K562 (cell line): ENCODE results near the gene PPP1CC. TPM values are rescaled to one million over a fixed set of nuclear protein-coding genes. Genes with fewer than 3 reads are reported as not detected.

Source experiments
- ATAC-seq: fragments of 200-7000 bp; cut with Tn5 transposase; 3 replicates; pipeline ENCODE4 v1.9.1; 2020; ENCODE audit warnings: moderate library complexity
- BruUV-seq: library from RNA; stranded (reverse); fragments of 400-500 nt; replicated peaks from 2 replicates; lab custom pipeline; 2021; lab: Mats Ljungman, UMichigan
- CTCF ChIA-PET: fragments of 300-600 bp; formaldehyde crosslinking; extraction: SDS; loops from one replicate; lab custom pipeline; 2021; ENCODE audit warnings: low intra/inter-chr PET ratio; lab: Yijun Ruan, JAX
- POLR2A ChIA-PET: fragments of 300-600, 350-650 bp; sonication (Branson Sonifier 250); formaldehyde crosslinking; extraction: SDS; loops from one replicate; lab custom pipeline; 2021; ENCODE audit warnings: antibody characterized with exemption, inconsistent platforms; lab: Yijun Ruan, JAX
- DNase-seq, 4 experiments: peaks; one replicate each; pipeline versions ENCODE4 v3.0.0 to v3.0.0-alpha.2; 2011 to 2018; ENCODE audit warnings: low spot score in 3 of 4, mixed read lengths in 3 of 4; ENCODE audit errors: extremely low read depth in 1 of 4
- FAIRE-seq: peaks from 2 replicates; lab custom pipeline; 2011; peaks lifted over from hg19 to GRCh38; lab: Jason Lieb, UNC
- H2AFZ ChIP-seq: 2 replicates; pipeline ENCODE4 v1.6.0; 2011; ENCODE audit warnings: low read depth, low read length, control low read depth, inconsistent platforms
- H3K27ac ChIP-seq: fragments of 200-600 bp; 3 replicates; pipeline ENCODE4 v1.8.0; 2011; ENCODE audit warnings: low read depth, mild to moderate bottlenecking, control low read depth, inconsistent platforms, low read length, moderate library complexity, mixed read lengths; ENCODE audit errors: extremely low read depth
- H3K27me3 ChIP-seq, 2 experiments: fragments of 300-600 bp in 1 of 2; 2 replicates in 1 of 2; 3 replicates in 1 of 2; pipeline versions ENCODE4 v1.6.0 to v1.8.0; 2011; ENCODE audit warnings: inconsistent platforms in 2 of 2, low read length in 2 of 2, mild to moderate bottlenecking in 1 of 2, mixed read lengths in 1 of 2, moderate library complexity in 1 of 2; ENCODE audit not compliant: control insufficient read depth in 2 of 2, insufficient read depth in 2 of 2
- H3K36me3 ChIP-seq: fragments of 300-600 bp; 3 replicates; pipeline ENCODE4 v1.8.0; 2011; ENCODE audit warnings: mild to moderate bottlenecking, low read length, inconsistent platforms; ENCODE audit not compliant: control insufficient read depth, insufficient read depth
- H3K4me1 ChIP-seq, 2 experiments: fragments of 200-600 bp in 1 of 2; replicated peaks in 1 of 2; 2 replicates in 1 of 2; 3 replicates in 1 of 2; pipeline versions ENCODE4 v1.5.1 to v1.8.0; 2011; ENCODE audit warnings: inconsistent platforms in 2 of 2, low read length in 2 of 2, mild to moderate bottlenecking in 1 of 2, mixed read lengths in 1 of 2, moderate library complexity in 1 of 2; ENCODE audit not compliant: control insufficient read depth in 2 of 2, insufficient read depth in 2 of 2
- H3K4me2 ChIP-seq: 2 replicates; pipeline ENCODE4 v1.6.1; 2011; ENCODE audit warnings: low read length, control low read depth, inconsistent platforms, mixed read lengths; ENCODE audit not compliant: insufficient read depth
- H3K4me3 ChIP-seq: fragments of 200-600 bp; sonication (generic), shearing (Covaris generic); 2 replicates; pipeline ENCODE4 v1.5.1; 2016; ENCODE audit warnings: control low read depth, inconsistent platforms
- H3K79me2 ChIP-seq: fragments of 200-600 bp; 3 replicates; pipeline ENCODE4 v1.8.0; 2011; ENCODE audit warnings: low read length, inconsistent platforms; ENCODE audit not compliant: control insufficient read depth, insufficient read depth
- H3K9ac ChIP-seq, 2 experiments: 2 replicates each; pipeline versions ENCODE4 v1.6.0 to v1.6.1; 2011; ENCODE audit warnings: low read depth in 2 of 2, low read length in 2 of 2, control low read depth in 1 of 2, inconsistent platforms in 1 of 2, mild to moderate bottlenecking in 1 of 2, mixed read lengths in 1 of 2; ENCODE audit not compliant: insufficient read depth in 1 of 2
- H3K9me1 ChIP-seq: one replicate; pipeline ENCODE4 v1.6.0; 2011; ENCODE audit warnings: inconsistent platforms, mild to moderate bottlenecking, low read length, moderate library complexity; ENCODE audit not compliant: control insufficient read depth, insufficient read depth
- H3K9me3 ChIP-seq: replicated peaks from 2 replicates; pipeline ENCODE4 v1.5.1; 2011; ENCODE audit warnings: low read depth, low read length, inconsistent platforms; ENCODE audit not compliant: control insufficient read depth, insufficient read depth
- H4K20me1 ChIP-seq: replicated peaks from 2 replicates; pipeline ENCODE4 v1.6.1; 2011; ENCODE audit warnings: low read length, inconsistent platforms, mixed read lengths; ENCODE audit not compliant: control insufficient read depth, insufficient read depth
- BRCA1 ChIP-seq, 2 experiments: fragments of 450-650 bp in 1 of 2; sonication (generic) in 1 of 2; formaldehyde crosslinking in 1 of 2; IDR thresholded peaks; 2 replicates each; pipeline versions ENCODE4 v1.5.0 to v1.6.1; 2017 to 2020; ENCODE audit warnings: mild to moderate bottlenecking in 1 of 2, missing genetic modification reagents in 1 of 2
- CBFA2T3 ChIP-seq: fragments of 450-650 bp; IDR thresholded peaks from 2 replicates; pipeline ENCODE4 v1.6.1; 2017
- CBX1 ChIP-seq: sonication (generic); IDR thresholded peaks from 2 replicates; pipeline ENCODE4 v1.6.1; 2016; ENCODE audit warnings: antibody characterized with exemption, low read depth, mild to moderate bottlenecking
- E2F6 ChIP-seq, 2 experiments: IDR thresholded peaks; 2 replicates each; pipeline ENCODE4 v1.6.1; 2011; ENCODE audit warnings: borderline replicate concordance in 1 of 2, control low read depth in 1 of 2, low read depth in 1 of 2, low read length in 1 of 2, mild to moderate bottlenecking in 1 of 2, mixed read lengths in 1 of 2, moderate library complexity in 1 of 2; ENCODE audit not compliant: insufficient read depth in 1 of 2, insufficient read length in 1 of 2, poor library complexity in 1 of 2, severe bottlenecking in 1 of 2; ENCODE audit errors: extremely low read depth in 1 of 2
- FOXM1 ChIP-seq, 2 experiments: fragments of 450-650 bp in 1 of 2; sonication (generic) in 1 of 2; formaldehyde crosslinking in 1 of 2; IDR thresholded peaks; 2 replicates each; pipeline versions ENCODE4 v1.6.1 to v1.9.0; 2017 to 2022; ENCODE audit warnings: low read depth in 2 of 2, mild to moderate bottlenecking in 2 of 2, missing genetic modification reagents in 1 of 2, moderate library complexity in 1 of 2
- PYGO2 ChIP-seq: fragments of 450-650 bp; IDR thresholded peaks from 2 replicates; pipeline ENCODE4 v1.6.1; 2016; ENCODE audit warnings: mild to moderate bottlenecking, missing genetic modification characterization, moderate library complexity, missing compliant biosample characterization
- RBM15 ChIP-seq: fragments of 200-400 bp; formaldehyde crosslinking; IDR thresholded peaks from 2 replicates; pipeline ENCODE4 v1.6.1; 2018; ENCODE audit warnings: mild to moderate bottlenecking, low read length, moderate library complexity; ENCODE audit not compliant: insufficient read depth
- RCOR1 ChIP-seq, 2 experiments: IDR thresholded peaks; 2 replicates each; pipeline ENCODE4 v1.6.1; 2012; ENCODE audit warnings: low read depth in 2 of 2, low read length in 2 of 2, borderline replicate concordance in 1 of 2, improper control_type of control experiment in 1 of 2
- RHOXF2B ChIP-seq: fragments of 250-450 bp; sonication (Bioruptor Pico); conservative IDR thresholded peaks from 2 replicates; pipeline ENCODE4 v1.5.1; 2021
- ZFP36 ChIP-seq: fragments of 150-350 bp; IDR thresholded peaks from 2 replicates; pipeline ENCODE4 v1.6.1; 2018; ENCODE audit warnings: low read length, low read depth; ENCODE audit not compliant: partially characterized antibody
- ZNF274 ChIP-seq: IDR thresholded peaks from 2 replicates; pipeline ENCODE4 v1.6.1; 2011; ENCODE audit warnings: low read depth, mild to moderate bottlenecking, low read length, moderate library complexity, borderline replicate concordance
- ZNF407 ChIP-seq: fragments of 450-650 bp; IDR thresholded peaks from 2 replicates; pipeline ENCODE4 v1.6.1; 2016; ENCODE audit warnings: low read depth
- ZNF764 ChIP-seq: fragments of 250-450 bp; sonication (Bioruptor Pico); IDR thresholded peaks from 2 replicates; pipeline ENCODE4 v1.4.0; 2020; ENCODE audit warnings: low read depth, mild to moderate bottlenecking, moderate library complexity
- WGBS: fragments of 100-300 bp; shearing (Covaris generic); methylation state at CpG from one replicate; pipeline ENCODE4 v1.1.6; 2016; ENCODE audit warnings: low coverage, mixed read lengths; ENCODE audit not compliant: insufficient coverage; ENCODE audit errors: missing lambda C conversion rate; 5-methylcytosine and 5-hydroxymethylcytosine counted together
- in situ Hi-C: fragments of 300-500 bp; cut with MboI; formaldehyde crosslinking; loops from 4 replicates; pipeline ENCODE4 v1.15.0; 2018; ENCODE audit warnings: inconsistent platforms, mixed read lengths
- intact Hi-C: fragments of 100-400 bp; cut with micrococcal nuclease; formaldehyde crosslinking; loops from 2 replicates; pipeline ENCODE4 v1.14.2; 2022
- polyA plus RNA-seq, 8 experiments: library from polyadenylated mRNA; depleted of rRNA in 4 of 8; stranded (reverse) in 5 of 8; unstranded in 3 of 8; fragments of >200 nt; fragmentation: Nextera tagmentation in 2 of 8; fragmentation: Illumina TruSeq in 1 of 8; extraction: Ambion mirVana in 2 of 8; extraction: Trizol in 1 of 8; gene quantifications; 2 replicates each; pipeline versions ENCODE4 v1.2.1 to v1.2.3, GENCODE V29; 2011 to 2014; ENCODE audit warnings: inconsistent platforms in 1 of 8, missing spikeins in 1 of 8
- total RNA-seq, 7 experiments: library from RNA; depleted of rRNA in 6 of 7; stranded (reverse); fragments of >200 nt in 6 of 7; fragmentation: Illumina TruSeq in 2 of 7; extraction: Trizol in 2 of 7; gene quantifications; 2 replicates each; pipeline versions ENCODE4 v1.2.1 to v1.2.3, GENCODE V29; 2011 to 2021; ENCODE audit warnings: low replicate concordance in 1 of 7

Gene PPP1CC
- total and polyA plus RNA-seq, 9 of the 15 experiments (the other 6 are each of a cell fraction or from before 2014, with no cell fraction given), result 67.4 to 286 (median 195) TPM

DNA sequence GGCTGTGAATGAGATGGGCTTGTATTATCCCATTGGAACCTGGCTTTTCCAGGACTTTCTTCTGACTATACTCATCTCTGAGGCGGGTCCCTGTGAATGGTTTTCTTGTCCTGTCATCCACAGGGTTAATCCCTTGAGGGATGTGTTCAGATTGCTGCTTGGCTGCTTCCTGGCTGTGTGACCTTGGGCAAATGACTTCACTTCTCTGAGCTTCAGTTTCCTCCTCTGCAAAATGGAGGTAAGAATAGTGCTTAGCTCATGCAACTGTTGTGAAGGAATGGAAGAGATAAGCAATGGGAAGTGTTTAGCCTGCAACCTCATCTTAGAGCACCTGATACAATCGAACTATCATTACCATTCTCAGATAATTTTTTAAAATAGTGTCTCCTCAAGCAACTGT lies 32.1 kb upstream of the PPP1CC start:
- DNase-seq, result peak in 1 of 4 experiments; percentile 11
- H3K27me3 ChIP-seq, result no peaks in the 10 kb centered on the region
- no peak overlapping the region for H2AFZ ChIP-seq
- in situ Hi-C loops, result no loop called here
- H3K36me3 ChIP-seq, result no peaks in the 10 kb centered on the region
- ChIA-PET CTCF (no interaction called here), POLR2A (interaction anchor here (0.9 kb wide), 1 partner anchor 11 kb away, joined by 3 read pairs; no protein-coding TSS in a partner anchor)
- ATAC-seq, result no peak
- no peaks in the 10 kb centered on the region; a peak in 3 of 5 replicates for H3K4me1 ChIP-seq
- H3K27ac ChIP-seq, result no peak overlapping the region
- H3K9ac ChIP-seq, result no peak overlapping the region
- intact Hi-C loops, result no loop called here
- 9% methylated on average over 2 of the region's 2 CpGs for WGBS
- H3K79me2 ChIP-seq, result no peaks in the 10 kb centered on the region
- H3K4me2 ChIP-seq, result no peak overlapping the region
- peaks cover 4% of the 10 kb centered on the region for H3K9me3 ChIP-seq
- no peaks in the 10 kb centered on the region for H4K20me1 ChIP-seq
- no TSS peak for BruUV-seq
- H3K4me3 ChIP-seq, result no peak overlapping the region
- no peaks in the 10 kb centered on the region for H3K9me1 ChIP-seq
- FAIRE-seq, result peak; percentile 32
- TF ChIP-seq RBM15 (no peak), PYGO2 (tag) (no peak), CBFA2T3 (0 out of 2 replicates have a peak, but pooled peaks have one; percentile 5), BRCA1 (IDR thresholded peaks at IDR 0.05) (no peak), BRCA1 (CRISPR knock-in tag; IDR thresholded peaks at IDR 0.05) (no peak), FOXM1 (IDR thresholded peaks at IDR 0.05; ENCODE audit: low read depth) (no peak), FOXM1 (CRISPR knock-in tag; IDR thresholded peaks at IDR 0.05; ENCODE audit: low read depth) (no peak), ZFP36 (peak; percentile 87), RCOR1 (IDR thresholded peaks at IDR 0.05; ENCODE audit: borderline replicate concordance in 1 of 2, low read depth in 2 of 2, low read length in 2 of 2) (peak in 1 of 2 experiments; percentile 66; a peak in 1 of 4 replicates), E2F6 (IDR thresholded peaks at IDR 0.05; ENCODE audit: borderline replicate concordance in 1 of 2, extremely low read depth in 1 of 2, insufficient read depth in 1 of 2, insufficient read length in 1 of 2, low read depth in 1 of 2, low read length in 1 of 2, poor library complexity in 1 of 2, severe bottlenecking in 1 of 2) (no peak), ZNF764 (CRISPR knock-in tag) (no peak), ZNF407 (no peak), CBX1 (peak; percentile 56; the same call in 1 of the 2 replicates), ZNF274 (no peak), RHOXF2B (no peak)
